ENCODE data around the gene KIAA1549.

- TF ChIP-seq CTCF (IDR thresholded peaks at IDR 0.05) = no peak
- TF ChIP-seq POLR2A (IDR thresholded peaks at IDR 0.05) = no peak
Measured at GRCh38 chr7:138863931-138864330, 117.3 kb downstream of the KIAA1549 start.

All from testis (tissue), 2 donors.